GM03348 (cell line): ENCODE results near the gene SH2D6.
"Not testable (repeated sequence)": the region's sequence is repeated elsewhere in the genome, so short reads cannot be mapped to it uniquely, and the experiment has no call there.

ENCODE experiments used
- DNase-seq: peaks from one replicate; pipeline ENCODE4 v3.0.0; 2012; ENCODE audit warnings: low spot score

SH2D6 gene

DNA sequence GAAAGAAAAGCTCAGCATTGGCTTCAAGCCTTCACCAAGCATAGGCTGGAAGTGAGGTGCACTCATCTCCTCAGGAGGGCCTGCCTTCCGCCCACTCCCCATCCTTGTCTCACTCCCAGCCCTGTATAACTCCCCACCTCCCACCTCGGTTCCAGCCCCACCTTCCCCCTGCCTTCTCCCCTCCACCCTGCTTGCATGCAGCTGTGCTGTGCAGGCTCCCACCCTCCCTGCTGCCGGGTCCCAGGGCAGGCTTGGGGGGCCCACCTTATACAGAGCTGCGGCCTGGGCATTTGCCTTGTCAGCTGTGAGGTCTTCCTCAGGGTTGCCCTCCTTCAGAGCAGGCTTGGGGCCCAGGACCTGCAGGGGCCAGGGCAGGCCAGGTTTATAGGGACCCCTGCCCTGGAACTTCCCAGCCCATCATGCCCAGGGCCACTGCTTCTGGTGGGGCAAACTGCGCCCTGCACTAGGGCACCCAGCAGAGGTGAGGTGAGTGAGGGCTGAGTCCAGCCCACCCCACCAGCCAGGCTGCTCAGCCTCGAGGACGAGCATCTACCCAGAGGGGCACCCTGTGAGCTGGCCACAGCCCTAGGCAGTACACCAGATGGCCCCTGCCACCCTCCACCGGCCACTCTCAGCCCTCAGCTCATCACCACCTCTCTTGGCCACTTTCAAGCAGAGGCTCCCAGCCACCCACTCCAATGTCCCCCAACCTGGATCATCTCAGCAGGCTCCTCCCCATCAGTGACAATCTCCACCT, 19.9 kb upstream of the SH2D6 start:
- no peak for DNase-seq

DNA sequence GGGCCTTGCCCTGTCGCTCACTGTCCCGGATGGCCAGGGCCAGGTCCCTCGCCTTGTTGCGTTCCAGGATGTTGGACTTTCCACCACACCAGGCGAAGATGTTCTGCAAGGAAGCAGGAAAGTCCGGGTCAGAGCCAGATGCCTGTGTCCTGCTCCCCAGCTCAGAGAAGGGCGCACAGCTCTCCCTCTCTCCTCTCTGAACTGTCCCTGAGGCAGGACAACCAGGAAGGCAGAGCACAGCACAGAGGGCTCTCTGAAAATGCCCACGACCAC, 19.4 kb upstream of the SH2D6 start:
- DNase-seq: no peak

DNA sequence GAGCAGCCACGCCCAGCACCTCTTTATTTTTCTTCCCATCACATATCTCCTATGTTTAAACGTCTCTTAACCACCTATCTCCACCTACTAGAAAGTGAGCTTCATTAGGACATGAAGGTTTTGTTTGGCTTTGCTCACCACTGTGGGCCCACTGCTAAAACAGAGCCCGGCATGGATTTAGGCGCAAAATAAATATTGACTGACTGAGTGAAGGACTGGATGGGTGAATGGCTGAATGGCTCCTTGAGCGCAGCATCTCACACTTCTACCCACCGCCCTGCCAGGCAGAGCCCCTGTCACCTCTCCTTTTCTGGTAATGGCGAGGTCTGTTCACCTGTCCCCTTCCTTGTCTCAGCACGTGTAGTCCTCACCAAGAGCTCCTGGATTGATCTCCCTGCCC, 18.5 kb upstream of the SH2D6 start:
- DNase-seq: no peak

DNA sequence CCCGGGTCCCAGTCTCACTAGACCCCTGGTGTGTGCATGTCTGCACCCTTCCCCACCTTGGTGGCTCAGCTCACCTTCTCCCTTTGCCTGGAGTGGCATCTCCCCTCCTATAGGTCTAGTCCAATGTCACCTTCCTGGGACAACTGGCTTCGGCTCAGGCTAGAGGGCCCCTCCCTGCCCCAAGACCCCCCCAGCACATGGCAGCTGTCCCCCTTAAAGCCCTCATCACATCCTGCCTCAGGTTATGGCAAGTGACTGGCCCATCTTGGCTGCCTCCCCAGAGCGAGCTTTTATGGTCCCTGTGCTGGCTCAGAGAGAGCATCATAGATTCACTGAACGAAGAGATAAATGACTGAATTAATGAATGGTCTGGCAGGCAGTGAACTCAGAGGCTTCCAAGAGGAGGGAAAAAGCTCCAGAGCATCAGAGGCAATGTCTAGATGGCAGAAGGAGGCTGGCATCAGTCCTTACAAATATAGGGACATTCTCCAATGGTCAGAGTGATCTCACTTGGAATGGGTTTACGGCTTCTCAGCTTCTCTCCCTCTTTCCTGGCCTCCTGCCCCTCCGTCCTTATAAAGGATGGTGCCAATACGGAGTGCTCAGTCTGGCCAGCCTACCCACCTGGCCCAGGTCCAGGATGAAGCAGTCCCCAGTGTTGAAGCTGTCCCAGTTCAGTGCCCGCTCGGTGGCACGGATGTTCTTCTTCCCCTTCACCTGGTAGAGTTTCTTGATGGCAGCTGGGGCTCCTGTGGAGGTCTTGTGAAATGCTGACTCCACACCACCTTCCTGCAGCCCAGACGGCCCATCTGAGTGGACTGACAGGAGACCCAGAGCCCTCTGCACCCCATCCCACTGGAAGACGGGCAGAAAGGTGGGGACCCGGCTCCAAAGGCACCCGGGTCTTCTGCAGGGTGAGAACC, 17.7 kb upstream of the SH2D6 start:
- DNase-seq: no peak

DNA sequence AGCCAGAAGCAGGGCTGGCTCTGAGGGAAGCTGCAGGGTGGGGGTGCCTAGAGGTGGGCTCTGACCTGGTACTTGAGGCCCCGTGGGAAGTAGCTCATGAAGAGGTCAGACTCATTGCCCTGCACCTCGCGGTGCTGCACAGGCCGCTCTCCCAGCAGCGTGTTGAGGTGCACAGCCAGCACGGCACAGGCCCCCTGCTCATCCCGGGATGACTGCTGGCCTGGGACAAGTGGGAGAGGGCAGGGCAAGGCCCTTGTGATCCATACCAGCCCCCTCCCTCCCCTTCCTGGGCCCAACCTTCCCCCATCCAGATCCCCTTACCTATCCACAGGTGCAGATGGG, 17.1 kb upstream of the SH2D6 start:
- no peak for DNase-seq

DNA sequence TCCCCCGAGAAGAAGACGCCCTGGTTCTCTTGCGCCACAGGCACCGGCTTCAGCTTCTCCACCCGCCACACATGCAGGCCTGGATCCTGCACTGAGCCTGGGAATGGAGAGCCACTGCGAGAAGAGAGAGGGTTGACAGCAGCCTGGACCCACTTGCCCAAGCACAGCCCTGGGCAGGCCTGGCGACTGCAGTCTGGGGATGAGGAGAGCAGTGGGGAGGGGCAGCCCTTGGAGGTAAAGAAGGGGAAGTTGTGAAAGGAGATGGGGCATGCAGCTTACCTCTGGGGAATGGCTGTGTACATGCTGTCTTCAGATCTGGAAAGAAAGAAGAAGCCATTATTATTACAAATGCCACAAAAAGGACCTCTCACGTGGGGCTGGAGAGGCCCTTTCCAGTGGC, 16.7 kb upstream of the SH2D6 start:
- DNase-seq: no peak

DNA sequence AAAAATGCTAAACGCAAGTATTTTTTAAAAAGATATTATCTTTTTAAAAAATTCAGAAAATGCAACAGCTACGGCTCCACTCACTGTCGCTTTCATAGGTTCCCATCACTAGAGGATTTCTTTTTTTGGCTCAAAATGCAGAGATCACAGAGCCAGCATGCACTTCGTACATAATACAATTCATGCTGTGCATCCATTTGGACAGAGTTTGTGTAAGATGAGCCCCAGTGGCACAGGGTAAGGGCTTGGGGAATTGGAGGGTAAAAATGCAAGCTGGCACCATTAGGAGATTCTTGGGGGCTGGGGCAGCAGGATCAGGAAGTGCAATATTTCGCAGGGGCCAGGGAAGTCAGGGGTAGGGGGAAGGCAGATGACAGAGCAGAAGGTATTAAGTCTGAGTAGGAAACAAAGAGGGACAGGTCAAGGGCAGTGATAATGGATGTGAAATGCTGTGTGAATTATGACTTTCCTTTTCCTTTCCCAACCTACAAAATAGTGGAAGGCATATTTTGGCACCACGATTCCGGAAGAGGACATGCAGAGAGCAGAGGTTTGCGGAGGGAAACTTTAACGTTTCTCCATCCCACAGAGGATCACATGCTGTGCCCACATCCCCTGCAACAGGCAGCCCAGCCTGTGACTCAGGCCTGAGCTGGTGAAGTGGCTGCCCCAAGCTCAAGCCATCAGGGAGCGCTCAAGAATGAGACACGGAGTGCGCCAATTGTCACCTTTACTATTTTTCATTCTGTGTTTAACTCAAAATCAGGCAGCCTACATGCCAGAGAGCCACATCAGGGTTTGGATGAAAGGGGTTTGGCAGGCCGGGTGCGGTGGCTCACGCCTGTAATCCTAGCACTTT, 13.1 kb upstream of the SH2D6 start:
- peak; percentile 62 for DNase-seq

DNA sequence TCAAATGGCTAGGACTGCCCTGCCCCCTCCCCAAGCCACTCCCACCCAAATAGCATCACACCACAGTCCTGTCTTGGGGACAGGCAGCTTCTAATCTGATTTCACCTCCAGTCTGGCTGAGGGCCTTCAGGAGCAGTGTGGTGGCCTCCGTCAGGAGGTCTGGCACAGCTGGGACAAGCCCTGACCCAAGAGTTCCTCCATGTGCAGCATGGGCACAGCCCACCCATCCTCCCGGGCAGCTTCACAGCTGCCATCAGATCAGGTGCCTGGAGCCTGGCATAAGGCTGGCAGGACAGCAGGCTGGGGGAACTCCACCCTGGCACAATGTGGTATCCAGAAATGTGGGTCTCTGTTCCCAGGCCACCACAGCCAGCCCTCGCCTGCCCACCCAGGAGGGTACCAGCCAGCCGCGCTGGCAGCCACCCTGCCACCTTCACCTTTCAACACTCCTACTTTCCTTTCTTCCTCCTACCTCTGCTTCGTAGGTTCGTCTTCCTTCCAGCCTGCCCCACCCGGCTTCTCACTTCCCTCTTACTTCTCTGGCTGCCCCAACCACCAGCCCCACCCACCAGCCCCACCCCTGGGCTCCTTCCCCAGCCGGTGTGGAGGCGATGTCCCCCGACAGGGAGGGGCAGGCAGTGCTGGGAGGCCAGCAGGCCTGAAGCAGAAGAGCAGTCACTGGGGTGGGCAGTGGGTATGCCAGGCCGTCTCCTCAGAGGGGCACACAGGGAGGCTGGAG, 8.5 kb upstream of the SH2D6 start, which contains the start of gene CAPG:
CAPG (minus strand) TSS at position 522 of the 739 bp plus-strand sequence. CDS start 8,221 bp downstream, outside the sequence.
- DNase-seq: peak; percentile 56

DNA sequence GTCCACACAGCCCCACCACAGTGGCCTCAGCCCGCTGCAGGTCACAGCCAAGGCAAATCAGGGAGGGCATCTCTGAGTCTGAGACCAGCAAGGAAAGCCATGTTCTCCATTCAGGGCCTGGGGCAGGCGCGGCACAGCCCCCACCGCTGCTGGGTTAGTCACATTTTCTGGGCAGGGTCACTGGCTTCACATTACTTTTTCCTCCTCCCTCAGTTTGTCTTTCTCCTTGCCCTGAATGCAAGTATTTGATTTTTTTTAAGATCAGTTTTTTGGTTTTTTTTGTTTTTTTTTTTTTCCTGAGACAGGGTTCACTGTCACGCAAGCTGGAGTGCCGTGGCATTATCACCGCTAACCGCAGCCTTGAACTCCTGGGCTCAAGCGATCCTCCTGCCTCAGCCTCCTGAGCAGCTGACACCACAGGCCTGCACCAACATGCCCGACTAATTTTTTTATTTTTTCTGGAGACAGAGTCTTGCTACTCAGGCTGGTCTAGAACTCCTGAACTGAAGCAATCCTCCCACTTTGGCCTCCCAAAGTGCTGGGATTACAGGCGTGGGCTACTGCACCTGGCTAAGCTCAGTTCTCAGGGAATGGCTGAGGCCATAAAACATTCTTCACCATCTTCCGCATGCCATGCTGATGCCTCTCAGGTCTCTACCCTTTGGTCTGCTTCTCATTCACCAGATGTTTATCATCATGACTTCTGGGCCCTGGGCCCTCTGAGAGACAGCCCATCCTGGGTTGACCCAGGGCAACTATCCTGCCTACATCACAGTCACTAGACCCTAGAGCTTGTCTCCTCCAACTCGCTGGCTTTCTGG, 7.7 kb upstream of the SH2D6 start:
- peak; percentile 51 for DNase-seq

DNA sequence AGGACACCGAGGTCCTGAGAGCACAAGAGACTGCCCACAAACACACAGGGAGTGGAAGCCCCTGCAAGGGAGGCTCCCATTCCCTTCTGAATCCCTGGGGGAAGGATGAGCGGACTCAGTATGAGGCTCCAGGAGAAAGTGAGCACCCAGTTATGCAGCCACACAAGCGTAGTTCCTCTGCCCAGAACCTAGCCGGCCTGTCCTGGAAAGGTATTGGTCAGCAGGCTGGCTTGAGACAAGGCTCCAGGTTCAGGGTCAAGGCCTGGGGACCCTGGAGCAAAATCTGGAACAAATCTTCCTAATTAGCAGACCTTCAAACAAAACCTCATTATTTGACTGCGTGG, 7.1 kb upstream of the SH2D6 start:
- no peak for DNase-seq

DNA sequence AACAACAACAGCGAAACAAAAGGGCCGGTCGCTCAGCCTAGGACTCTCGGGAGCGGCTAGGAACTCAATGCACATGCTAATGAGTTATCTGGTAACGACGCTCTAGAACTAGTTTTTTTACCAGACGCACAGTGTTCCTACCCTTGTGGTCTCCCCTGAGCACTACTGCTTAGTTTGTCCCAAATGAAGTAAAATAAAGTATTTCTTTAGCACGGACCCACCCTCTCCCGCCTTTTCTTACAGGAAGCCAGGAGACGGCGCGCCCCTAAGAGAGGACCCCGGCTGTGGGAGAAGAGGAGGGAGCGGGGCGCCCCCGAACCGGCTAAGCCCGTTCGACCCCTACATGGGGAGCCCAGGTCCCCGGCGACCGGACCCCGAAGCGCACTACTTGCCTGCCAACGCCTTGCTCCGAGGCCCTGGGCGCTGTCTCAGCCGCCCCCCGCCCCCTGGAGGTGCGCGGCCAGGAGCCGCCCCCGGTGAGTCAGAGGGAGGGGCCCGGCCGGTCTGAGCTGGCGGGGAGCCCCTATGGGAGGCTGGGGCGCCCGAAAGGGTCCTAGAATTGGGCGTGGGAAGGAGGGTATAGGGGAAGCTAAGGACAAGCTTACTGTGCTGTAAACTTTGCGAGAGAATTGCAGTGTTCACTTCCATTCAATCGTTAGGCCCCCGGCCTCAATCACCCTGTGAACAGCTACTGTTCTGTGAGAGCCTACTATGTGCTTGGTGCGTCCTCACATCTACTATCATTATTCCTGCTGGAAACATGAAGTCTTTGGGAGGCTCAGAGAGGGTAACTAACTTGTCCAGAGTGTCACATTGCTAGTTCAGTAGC, 4.7 kb upstream of the SH2D6 start:
- DNase-seq: peak; percentile 91

DNA sequence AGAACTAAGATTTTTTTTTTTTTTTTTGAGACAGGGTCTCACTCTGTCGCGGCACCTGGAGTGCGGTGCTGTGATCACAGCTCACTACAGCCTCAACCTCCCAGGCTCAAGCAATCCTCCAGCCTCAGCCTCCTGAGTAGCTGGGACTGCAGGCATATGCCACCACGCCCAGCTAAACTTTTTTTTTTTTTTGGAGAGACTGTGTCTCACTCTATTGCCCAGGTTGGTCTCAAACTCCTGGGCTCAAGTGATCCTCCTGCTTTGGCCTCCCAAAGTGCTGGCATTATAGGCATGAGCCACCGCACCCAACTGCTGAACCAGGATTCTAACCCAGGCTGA, 4.1 kb upstream of the SH2D6 start:
- DNase-seq: not testable (repeated sequence)

DNA sequence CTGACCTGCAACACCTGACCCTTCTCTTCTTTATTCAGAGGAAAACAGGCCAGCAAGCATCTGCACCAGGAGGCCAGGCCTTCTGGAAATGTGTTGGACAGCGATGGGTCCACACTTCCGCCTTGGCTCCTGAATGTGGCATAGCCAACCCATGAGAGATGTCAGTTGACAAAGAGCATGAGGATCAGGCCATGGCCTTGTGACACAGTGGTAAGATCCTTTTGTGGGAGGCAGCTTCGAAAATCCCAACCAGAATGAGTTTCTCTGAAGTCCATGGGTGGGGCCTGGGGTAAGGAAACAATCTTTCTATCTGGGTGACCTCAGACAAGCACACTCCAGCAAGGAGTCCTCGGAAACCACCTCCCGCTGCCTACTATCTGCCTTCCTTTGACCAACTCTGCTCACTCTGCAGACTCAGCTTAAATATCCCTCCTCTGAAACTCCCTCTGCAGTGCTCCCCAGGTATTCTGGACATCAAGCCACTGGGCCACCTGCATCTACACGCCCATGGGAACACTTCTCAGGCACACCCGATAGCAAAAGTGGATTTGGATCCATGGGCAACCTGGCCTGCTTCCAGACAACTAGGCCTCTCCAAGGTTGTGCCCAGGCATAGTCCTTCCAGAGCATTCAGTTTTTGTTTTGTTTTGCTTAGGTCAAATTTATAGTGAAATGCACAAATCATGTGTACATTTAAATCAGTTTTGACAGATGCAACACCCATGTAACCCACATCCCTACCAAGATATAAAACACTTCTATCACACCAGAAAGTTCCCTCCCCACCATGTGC, 3.6 kb upstream of the SH2D6 start:
- no peak for DNase-seq

DNA sequence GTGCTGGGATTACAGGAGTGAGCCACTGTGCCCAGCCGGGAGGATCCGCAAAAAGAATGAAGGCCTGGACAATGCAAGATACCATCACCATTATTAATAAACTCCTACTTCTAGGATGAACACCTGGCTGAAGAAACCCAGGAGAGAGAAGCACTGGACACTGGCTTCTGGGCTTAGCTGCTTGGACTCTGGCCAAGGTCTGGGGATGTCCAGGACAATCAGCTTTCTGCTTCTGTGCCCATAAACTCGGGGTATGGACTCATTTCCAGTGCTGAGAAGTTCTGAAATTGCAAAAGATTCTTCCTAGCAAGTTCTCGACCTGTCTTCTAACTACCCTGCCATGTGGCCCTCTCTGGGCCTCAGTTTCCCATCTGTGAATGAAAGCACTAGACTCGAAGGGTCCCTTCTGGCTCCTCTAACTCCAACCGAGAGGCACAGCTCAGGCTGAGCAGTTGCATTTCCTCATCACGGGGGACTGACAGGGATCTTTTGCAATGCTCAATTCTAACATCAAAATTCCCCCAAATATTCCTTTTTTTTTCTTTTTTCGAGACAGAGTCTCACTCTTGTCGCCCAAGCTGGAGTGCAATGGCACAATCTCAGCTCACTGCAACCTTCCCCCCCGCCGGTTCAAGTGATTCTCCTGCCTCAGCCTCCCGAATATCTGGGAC, 2.4 kb upstream of the SH2D6 start:
- DNase-seq: no peak

DNA sequence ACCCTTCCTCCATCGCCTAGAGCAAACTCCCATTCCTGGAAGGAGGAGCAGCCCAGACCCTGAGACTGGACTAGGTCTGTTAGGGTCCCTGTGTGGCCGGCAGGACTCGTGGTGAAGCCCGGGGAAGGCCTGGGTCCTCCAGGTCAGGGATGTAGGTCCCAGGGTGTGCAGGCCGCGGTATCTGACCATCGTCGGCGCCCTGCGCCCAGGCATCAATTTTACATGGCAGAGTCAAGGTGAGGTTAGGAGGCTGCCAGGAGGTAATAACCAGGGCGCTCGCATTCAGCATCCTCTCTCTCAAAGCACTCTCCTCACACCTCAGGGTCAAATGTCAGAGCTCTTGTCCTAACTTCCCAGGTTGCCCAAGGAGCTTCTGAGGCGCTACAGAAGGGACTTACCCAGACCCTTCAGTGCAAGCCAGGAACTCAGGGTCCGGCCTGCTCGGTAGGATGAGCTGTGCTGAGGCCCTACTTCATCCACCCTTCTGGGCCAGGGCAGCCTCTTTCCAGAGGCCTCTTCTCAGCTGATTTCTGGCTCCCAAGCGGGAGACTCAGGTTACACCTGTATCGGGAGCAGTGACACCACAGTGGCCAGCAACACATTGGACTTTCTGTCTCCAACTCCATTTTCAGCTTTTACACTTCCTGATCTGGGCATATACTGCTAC, 628 bp downstream of the SH2D6 start:
- no peak for DNase-seq

DNA sequence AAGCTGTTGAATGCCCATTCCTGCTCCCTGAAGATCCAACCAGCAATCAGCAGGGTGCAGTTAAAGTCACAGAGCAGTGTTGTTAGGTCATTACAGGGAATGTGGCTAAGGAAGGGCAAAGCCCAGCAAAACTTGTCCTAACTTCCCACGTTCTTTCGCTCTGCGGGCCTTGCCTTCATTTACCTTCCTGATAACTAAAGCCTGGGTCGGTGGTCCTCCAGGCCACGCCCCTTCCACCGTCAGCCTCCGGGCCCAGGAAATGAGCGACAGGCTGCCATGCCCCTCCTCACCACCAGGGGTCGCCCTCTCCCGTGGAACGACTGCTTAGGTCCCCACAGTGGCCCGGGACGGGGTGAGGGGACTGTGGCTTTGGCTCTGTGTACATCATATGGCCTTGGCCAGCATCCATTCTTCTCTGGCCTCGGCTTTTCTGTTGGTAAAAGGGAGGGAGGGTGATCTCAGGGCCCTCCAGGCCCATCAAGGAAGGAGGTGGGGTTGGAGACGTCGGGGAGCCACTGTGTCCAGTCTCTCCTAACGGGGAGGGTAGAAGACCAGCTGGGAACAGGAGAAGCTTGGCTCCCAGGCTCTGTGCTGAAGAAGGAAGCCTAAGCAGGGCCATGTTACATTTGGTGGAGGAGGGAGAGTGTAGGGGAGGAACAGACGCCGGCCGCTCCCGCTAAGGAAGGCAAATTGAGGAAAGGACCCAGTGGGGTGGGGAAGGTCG, 2.2 kb downstream of the SH2D6 start:
- peak; percentile 92 for DNase-seq

DNA sequence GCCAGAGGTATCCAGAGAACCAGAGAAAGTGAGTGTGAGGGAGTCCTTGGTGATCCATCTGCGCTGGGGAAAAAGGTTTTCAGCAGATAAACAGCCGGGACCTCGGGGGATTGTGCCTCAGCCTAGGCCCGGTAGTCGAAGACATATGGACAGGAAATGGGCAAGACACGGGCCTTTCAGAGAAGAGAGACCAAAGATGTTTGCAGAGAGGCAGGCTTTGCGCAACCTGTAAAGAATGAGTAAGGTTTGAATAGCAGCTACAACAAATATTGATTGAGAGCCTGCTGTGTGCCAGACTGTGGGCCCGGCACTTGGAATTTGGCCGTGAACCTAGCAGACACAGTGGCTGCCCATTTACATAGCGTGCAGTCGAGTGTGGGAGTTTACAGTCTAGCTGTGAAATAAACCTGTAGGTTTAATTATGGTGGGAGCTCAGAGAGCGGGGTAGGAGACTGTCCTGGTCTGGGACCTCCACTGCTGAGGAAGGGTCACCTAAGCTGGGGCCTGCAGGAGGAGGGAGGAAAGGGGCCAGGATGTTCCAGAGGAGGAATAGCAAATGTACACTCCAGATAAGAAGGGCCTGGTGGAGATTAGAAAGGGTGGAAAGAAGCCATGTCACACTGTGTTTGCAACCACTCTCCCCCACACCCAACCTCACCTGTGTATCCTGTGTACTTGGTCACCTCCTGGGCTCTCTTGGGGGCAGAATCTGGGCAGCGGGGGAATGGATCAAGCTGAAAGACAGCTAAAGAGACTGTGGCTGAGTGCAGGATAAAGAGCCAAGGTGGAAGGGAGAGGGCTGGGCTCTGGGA, 3.0 kb downstream of the SH2D6 start:
- DNase-seq: no peak
